Psoas muscle (tissue), 8 donors: Measurements from ENCODE around the gene SLC43A3. TPM values are rescaled to one million over a fixed set of nuclear protein-coding genes. Genes with fewer than 3 reads are reported as not detected.

Experiments used
- ATAC-seq, 4 donors: fragments of 200-7000 bp; cut with Tn5 transposase; one replicate each; pipeline ENCODE4 v1.9.1; 2020; ENCODE audit warnings: moderate library complexity in 3 of 4, mild to moderate bottlenecking in 2 of 4
- DNase-seq, 2 donors: peaks; one replicate each; pipeline ENCODE4 v3.0.0-alpha.2; 2020
- H3K27ac ChIP-seq: fragments of 200-600 bp; one replicate; pipeline ENCODE4 v1.8.0; 2022
- H3K27me3 ChIP-seq, 3 donors: fragments of 200-600 bp in 1 of 3; one replicate each; pipeline versions ENCODE4 v1.6.1 to v1.8.0; 2013 to 2022; ENCODE audit warnings: low read length in 2 of 3, mild to moderate bottlenecking in 2 of 3, moderate library complexity in 1 of 3; ENCODE audit not compliant: insufficient read depth in 3 of 3
- H3K36me3 ChIP-seq, 2 donors: fragments of 200-600 bp in 1 of 2; one replicate each; pipeline versions ENCODE4 v1.6.1 to v1.8.0; 2013 to 2022; ENCODE audit warnings: low read depth in 1 of 2, mild to moderate bottlenecking in 1 of 2, moderate library complexity in 1 of 2; ENCODE audit not compliant: insufficient read depth in 1 of 2
- H3K4me1 ChIP-seq: fragments of 200-600 bp; one replicate; pipeline ENCODE4 v1.8.0; 2022
- H3K4me3 ChIP-seq: fragments of 200-600 bp; one replicate; pipeline ENCODE4 v1.8.0; 2022; ENCODE audit warnings: mild to moderate bottlenecking
- H3K9me3 ChIP-seq: fragments of 200-600 bp; one replicate; pipeline ENCODE4 v1.8.0; 2022
- WGBS, 3 donors: extraction: QIAGEN DNeasy Blood & Tissue Kit; methylation state at CpG; one replicate each; pipeline versions ENCODE4 v1.1.6 to v1.1.7; 2013; 5-methylcytosine and 5-hydroxymethylcytosine counted together
- intact Hi-C, 2 donors: fragments of 100-400 bp; cut with DNase I; formaldehyde crosslinking; loops; one replicate each; pipeline versions ENCODE4 v1.11.0 to v1.14.2; 2022
- polyA plus RNA-seq, 3 donors: library from polyadenylated mRNA; stranded (reverse); fragments of 200-250 nt; gene quantifications; one replicate each; pipeline ENCODE4 v1.2.3, GENCODE V29; 2013
- total RNA-seq, 4 donors: library from RNA; stranded (reverse); fragmentation: NEBNext Ultra II Directional in 2 of 4; extraction: Animal tissue kit (Norgen Biotek cat#: 25700) in 2 of 4; gene quantifications; one replicate each; pipeline versions ENCODE4 v1.2.1 to v1.2.4, GENCODE V29; 2021 to 2023
- TF ChIP-seq, protein P1 (sequence below): fragments of 200-600 bp; IDR thresholded peaks from one replicate; pipeline ENCODE4 v1.8.0; 2022; ENCODE audit warnings: antibody characterized with exemption
- donor health status: healthy with polysubstance abuse.
- donor health status: DM: no; HTN: no; CAD: no; lungs with moderate emphysema.
- donor health status: Bipolar disorder and iron deficiency.
- donor health status: healthy.
- donor health status: DM: yes; HTN: yes; CAD: no.
- donor health status: DM: no; HTN: no; CAD: no.
- donor health status: DM: no; HTN: no; CAD: no.
- donor health status: DM: yes; HTN: yes; CAD: no.

The SLC43A3 gene
- total and polyA plus RNA-seq, 7 donors, result 5.8 to 18.8 (median 14.7) TPM

DNA sequence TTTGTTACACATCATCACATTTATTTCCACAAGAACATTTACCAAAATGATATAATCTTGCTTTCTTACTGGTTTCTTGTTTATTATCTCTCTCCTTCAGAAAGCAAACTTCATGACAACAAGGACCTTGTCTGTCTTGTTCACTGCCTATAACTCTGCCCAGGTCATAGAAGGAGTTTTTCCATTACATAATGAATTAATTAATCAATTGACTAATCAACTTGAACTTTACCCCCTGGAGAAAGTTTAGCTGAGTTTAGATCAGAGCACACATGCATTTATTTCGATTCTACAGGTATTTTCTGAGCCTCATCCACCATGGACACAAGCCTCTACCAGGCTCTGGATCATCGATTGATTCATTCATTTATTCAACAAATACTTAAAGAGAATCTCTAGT is 30.2 kb downstream of the SLC43A3 start:
- Histone ChIP-seq H3K9me3 (no peaks in the 10 kb centered on the region), H3K36me3 (no peaks in the 10 kb centered on the region), H3K27me3 (peaks cover 0 to 5% (median 0%) of the 10 kb centered on the region in 3 donors), H3K27ac (no peak overlapping the region), H3K4me3 (no peak overlapping the region), H3K4me1 (no peaks in the 10 kb centered on the region)
- no peak for DNase-seq
- ATAC-seq, result no peak
- TF ChIP-seq, protein P1, sequence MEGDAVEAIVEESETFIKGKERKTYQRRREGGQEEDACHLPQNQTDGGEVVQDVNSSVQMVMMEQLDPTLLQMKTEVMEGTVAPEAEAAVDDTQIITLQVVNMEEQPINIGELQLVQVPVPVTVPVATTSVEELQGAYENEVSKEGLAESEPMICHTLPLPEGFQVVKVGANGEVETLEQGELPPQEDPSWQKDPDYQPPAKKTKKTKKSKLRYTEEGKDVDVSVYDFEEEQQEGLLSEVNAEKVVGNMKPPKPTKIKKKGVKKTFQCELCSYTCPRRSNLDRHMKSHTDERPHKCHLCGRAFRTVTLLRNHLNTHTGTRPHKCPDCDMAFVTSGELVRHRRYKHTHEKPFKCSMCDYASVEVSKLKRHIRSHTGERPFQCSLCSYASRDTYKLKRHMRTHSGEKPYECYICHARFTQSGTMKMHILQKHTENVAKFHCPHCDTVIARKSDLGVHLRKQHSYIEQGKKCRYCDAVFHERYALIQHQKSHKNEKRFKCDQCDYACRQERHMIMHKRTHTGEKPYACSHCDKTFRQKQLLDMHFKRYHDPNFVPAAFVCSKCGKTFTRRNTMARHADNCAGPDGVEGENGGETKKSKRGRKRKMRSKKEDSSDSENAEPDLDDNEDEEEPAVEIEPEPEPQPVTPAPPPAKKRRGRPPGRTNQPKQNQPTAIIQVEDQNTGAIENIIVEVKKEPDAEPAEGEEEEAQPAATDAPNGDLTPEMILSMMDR, result no peak
- intact Hi-C loops, result no loop called here
- 62 to 73% (median 72%) methylated on average over 2 of the region's 2 CpGs for WGBS, 3 donors

DNA sequence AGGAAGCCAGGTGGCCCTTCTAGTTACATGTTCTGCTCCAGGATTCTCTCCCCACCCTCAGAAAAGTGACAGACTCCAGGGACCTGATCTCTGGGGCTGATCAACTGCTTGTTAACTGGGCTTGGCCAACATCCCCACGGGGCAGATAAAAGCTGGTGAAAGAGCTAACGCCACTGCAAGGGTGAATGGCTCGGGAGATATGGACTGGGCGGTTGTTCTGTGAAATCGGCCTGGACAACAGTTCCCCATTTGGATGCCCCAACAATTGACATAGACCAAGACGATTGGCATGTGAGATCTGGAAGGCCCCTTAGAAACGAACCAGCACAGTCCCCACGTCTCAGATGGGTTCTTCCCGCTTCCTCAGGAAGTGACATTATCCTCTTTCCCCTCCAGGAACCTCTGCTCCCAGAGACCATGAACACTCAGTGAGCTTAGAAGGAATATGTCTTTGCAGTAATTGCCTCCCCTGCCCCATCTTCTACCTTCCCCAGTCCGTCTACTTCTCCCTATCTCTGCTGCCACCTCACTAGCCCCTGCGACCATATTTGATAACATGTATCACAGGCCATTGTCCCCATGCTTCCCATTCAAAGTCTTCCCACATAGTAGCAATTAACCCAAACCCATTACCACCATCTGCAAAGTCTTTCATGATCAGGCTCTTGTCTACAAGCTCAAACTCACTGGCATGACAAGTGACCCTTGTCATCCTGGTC is 30.9 kb downstream of the SLC43A3 start:
- no peaks in the 10 kb centered on the region for H3K36me3 ChIP-seq
- H3K27me3 ChIP-seq, result peaks cover 0 to 5% (median 0%) of the 10 kb centered on the region in 3 donors
- ATAC-seq, result no peak
- intact Hi-C loops, result no loop called here
- H3K27ac ChIP-seq, result no peak overlapping the region
- no peak overlapping the region for H3K4me3 ChIP-seq
- H3K9me3 ChIP-seq, result no peaks in the 10 kb centered on the region
- TF ChIP-seq, protein P1, result no peak
- DNase-seq, result no peak
- no peaks in the 10 kb centered on the region for H3K4me1 ChIP-seq
- WGBS, 3 donors, result 73 to 82% (median 81%) methylated on average over 11 of the region's 11 CpGs

DNA sequence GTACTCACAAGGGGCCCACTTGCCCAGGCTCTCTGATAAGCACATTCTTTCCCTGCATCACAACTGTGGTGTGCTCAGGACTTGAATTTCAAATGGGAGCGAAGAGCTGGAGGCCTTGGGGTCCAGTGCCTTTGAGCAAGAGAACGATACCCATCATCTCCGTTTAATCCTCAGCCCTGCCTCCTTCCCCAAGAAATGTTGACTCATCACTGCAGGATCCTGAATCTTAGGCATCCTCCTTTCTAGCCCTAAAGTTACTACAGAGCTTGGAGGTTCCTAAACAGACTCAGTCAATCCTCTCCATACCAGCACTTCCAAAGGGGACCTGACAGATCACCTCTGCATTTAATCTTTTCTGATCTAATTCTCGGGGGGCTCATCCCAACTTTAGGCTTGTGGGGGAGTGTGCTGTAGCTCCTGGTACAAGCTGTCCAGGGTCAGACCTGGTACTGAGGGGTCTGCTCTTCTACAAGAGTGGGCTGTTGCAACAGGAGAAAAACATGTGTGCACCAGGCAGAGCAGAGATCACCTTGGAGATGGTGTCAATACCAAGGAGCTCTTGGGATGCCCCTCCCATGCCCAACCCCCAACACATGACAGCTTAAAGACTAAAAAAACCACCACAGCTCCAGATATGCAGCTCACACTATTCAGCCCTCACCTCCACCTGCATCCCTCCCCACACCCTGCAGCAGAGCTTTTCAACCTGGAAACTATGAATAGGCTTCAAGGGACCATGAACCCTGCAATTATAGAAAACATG is 32.5 kb downstream of the SLC43A3 start:
- DNase-seq (no peak), ATAC-seq (no peak)
- Histone ChIP-seq H3K4me1 (no peaks in the 10 kb centered on the region), H3K27ac (no peak overlapping the region), H3K36me3 (no peaks in the 10 kb centered on the region), H3K4me3 (no peak overlapping the region), H3K9me3 (no peaks in the 10 kb centered on the region), H3K27me3 (peaks cover 0 to 5% (median 0%) of the 10 kb centered on the region in 3 donors)
- TF ChIP-seq, protein P1, result no peak
- intact Hi-C loops, result no loop called here
- WGBS, 3 donors, result 81 to 82% (median 81%) methylated on average over 4 of the region's 4 CpGs

DNA sequence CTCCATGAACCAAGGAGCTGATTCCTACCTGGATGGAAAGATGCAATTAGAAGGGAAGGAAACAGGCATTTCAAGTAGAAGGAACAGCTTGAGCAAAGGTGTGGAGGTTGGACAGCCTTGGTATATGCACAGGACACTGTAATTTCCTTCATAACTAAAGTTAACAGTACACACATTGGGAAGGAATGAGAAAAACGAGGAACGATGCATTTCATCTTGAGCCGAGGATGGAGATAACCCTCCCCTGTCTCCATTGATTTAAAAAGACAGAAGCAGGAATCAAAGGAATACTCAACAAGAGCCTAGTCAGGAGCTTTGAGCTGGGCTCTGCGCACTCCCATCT is 34.2 kb downstream of the SLC43A3 start:
- Histone ChIP-seq H3K9me3 (no peaks in the 10 kb centered on the region), H3K4me1 (no peaks in the 10 kb centered on the region), H3K27ac (no peak overlapping the region), H3K4me3 (no peak overlapping the region), H3K36me3 (no peaks in the 10 kb centered on the region), H3K27me3 (peaks cover 0 to 3% (median 2%) of the 10 kb centered on the region in 3 donors)
- 81 to 90% (median 85%) methylated on average over 4 of the region's 4 CpGs for WGBS, 3 donors
- ATAC-seq (no peak), DNase-seq (no peak)
- TF ChIP-seq, protein P1, result no peak
- intact Hi-C loops, result no loop called here
